Naive B cell (primary cell): Measurements from ENCODE around the gene TBC1D8. TPM values are rescaled to one million over a fixed set of nuclear protein-coding genes. Genes with fewer than 3 reads are reported as not detected.

Experiments used
- ATAC-seq, 2 donors: fragments of 150-1000 bp; cut with Tn5 transposase; 2 replicates each; pipeline ENCODE4 v1.10.0; 2021; ENCODE audit warnings: low read depth in 2 of 2, mild to moderate bottlenecking in 2 of 2, moderate library complexity in 2 of 2
- DNase-seq: peaks from one replicate; pipeline ENCODE4 v3.0.0; 2022
- H3K27ac Mint-ChIP-seq, 6 donors: one replicate each; pipeline ENCODE4 v1.8.0; 2020 to 2022; ENCODE audit warnings: mild to moderate bottlenecking in 6 of 6, mixed read lengths in 6 of 6, moderate library complexity in 5 of 6, inconsistent platforms in 2 of 6
- H3K27me3 Mint-ChIP-seq, 3 donors: one replicate each; pipeline ENCODE4 v1.8.0; 2021 to 2022; ENCODE audit warnings: mixed read lengths in 3 of 3, mild to moderate bottlenecking in 1 of 3
- H3K36me3 Mint-ChIP-seq, 2 donors: one replicate each; pipeline ENCODE4 v1.8.0; 2020 to 2022; ENCODE audit warnings: mixed read lengths in 2 of 2, inconsistent platforms in 1 of 2, mild to moderate bottlenecking in 1 of 2
- H3K4me1 Mint-ChIP-seq, 3 donors: one replicate each; pipeline ENCODE4 v1.8.0; 2020 to 2022; ENCODE audit warnings: mixed read lengths in 3 of 3, inconsistent platforms in 1 of 3, mild to moderate bottlenecking in 1 of 3, moderate library complexity in 1 of 3
- H3K4me3 Mint-ChIP-seq, 8 donors: one replicate each; pipeline ENCODE4 v1.8.0; 2020 to 2022; ENCODE audit warnings: mild to moderate bottlenecking in 8 of 8, mixed read lengths in 8 of 8, moderate library complexity in 8 of 8, inconsistent platforms in 2 of 8
- H3K9me3 Mint-ChIP-seq, 7 donors: one replicate each; pipeline ENCODE4 v1.8.0; 2020 to 2022; ENCODE audit warnings: mixed read lengths in 7 of 7, mild to moderate bottlenecking in 5 of 7, inconsistent platforms in 2 of 7, moderate library complexity in 1 of 7
- polyA plus RNA-seq, 6 donors: library from polyadenylated mRNA; unstranded; fragments of 300-500 nt; fragmentation: Illumina TruSeq; gene quantifications; one replicate each; pipeline ENCODE4 v1.2.3, GENCODE V29; 2021; ENCODE audit warnings: low read depth in 6 of 6

Gene TBC1D8
- polyA plus RNA-seq, 6 donors from 2014 or later, result 0.19 to 0.72 (median 0.23) TPM; not detected in 1

DNA sequence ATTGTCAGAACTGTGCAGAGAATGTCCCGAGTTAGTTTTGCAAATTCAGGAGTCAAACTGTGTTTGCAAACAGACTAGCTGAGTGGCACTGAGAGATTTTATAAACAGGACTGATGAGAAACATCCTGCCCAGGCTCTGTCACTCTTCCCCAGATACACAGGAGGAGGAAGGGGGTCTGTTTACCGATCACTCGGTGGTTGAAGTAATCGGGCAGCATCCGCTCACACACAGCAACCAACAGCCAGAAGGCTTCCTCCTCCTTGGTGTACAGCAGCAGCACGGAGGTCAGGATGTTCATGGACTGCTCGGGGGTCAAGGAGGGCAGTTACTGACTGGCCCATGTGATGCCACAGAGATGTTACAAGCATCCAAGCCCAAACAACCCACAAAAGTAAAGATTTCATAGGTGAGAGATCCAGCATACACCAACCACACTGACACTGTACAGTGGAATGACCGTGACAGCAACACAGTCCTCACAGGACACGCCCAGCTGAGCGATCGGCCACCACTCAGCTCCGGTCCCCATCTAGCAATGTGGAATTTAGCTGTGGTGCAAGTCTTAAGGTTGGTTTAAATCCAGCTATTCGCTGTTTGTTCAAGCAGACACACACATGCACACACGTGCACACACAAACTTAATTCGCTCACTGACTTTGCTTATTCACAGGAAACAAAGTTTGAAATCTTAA lies 119.0 kb downstream of the TBC1D8 start:
- Mint-ChIP-seq H3K27ac (no peak overlapping the region), H3K27me3 (peaks cover 0 to 7% (median 0%) of the 10 kb centered on the region in 3 donors), H3K4me1 (no peaks in the 10 kb centered on the region), H3K36me3 (no peaks in the 10 kb centered on the region), H3K4me3 (no peak overlapping the region), H3K9me3 (no peaks in the 10 kb centered on the region)
- ATAC-seq (no peak), DNase-seq (no peak)

DNA sequence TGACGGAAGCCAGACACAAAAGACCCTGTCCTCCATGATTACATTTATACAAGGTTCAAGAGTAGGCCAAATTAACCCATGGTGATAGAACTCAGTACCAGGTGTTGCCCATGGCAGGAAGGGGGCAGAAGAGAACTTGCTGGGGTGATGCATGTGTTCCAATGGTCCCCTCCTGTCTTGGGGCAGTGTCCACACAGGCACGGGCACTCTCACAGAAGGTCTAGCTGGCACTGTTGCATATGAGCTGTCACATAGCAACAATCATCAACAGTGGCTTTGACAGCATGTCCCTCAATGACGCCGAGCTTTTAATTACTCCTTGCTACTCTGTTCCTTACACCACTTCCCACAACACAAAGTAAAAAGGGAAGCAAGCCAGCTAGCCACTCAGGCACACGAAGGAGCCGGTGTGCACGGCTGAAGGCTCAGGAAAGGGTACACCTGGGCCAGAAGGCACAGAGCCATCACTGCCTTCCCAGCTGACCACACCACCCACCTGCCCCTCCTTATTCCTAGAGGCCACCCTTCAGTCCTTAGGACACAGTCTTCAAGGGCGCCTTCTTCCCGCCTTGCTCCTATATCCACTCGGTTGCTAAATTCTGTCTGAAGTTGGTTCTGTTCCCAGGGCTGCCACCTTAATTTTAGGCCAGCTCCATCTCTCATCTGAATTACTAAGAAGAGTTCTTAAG lies 120.2 kb downstream of the TBC1D8 start:
- ATAC-seq (no peak), DNase-seq (no peak)
- no peaks in the 10 kb centered on the region for H3K4me1 Mint-ChIP-seq
- H3K36me3 Mint-ChIP-seq, result no peaks in the 10 kb centered on the region
- no peak overlapping the region for H3K4me3 Mint-ChIP-seq
- no peaks in the 10 kb centered on the region for H3K9me3 Mint-ChIP-seq
- H3K27me3 Mint-ChIP-seq, result peaks cover 0 to 7% (median 0%) of the 10 kb centered on the region in 3 donors
- no peak overlapping the region for H3K27ac Mint-ChIP-seq

DNA sequence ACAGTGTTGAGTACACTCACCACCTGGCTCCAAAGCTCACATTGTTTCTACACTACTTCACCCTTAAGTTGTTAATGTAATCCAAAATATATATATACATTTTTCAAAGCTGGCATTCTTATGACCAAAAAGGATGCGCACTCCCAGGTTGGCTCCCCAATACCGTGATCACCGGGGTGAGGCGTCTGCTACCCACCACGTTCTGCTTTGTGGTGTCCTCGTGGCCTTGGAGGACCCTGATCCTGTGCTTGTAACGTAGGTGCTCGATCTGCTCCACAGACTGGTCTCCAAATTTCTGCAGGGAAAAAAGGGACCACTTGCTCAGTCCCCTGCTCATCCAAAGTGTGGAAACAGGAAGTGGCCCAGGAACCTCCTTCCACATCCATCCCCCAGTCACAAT lies 123.3 kb downstream of the TBC1D8 start:
- Mint-ChIP-seq H3K4me1 (no peaks in the 10 kb centered on the region), H3K27me3 (peaks cover 0 to 2% (median 0%) of the 10 kb centered on the region in 3 donors), H3K27ac (no peak overlapping the region)

DNA sequence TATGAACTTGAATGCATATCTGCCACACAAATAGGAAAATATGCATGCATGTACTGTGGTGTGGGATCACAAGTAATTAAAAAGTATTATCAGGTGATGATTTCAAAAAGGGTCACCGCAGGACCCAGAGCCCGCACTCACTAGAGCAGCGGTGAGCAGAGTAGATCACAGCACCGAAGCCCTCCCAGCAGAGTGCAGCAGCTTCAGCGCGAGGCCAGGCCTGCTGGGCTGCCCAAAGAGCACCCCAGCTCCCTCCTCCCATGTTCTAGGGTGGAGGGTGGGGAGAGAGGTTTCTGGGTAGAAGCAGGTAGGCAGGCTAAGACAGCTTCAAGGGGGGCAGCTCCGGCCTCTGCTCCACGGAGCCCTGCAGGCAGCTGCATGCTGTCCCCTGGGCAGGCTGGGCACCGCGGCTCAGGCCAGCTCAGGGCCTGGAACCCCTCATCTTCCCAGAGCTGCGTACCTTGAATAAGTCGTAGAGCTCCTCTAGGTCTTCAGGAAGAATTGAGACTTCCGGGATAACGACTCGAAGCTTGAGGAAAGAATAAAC lies 124.2 kb downstream of the TBC1D8 start:
- DNase-seq, result no peak
- no peaks in the 10 kb centered on the region for H3K4me1 Mint-ChIP-seq
- H3K9me3 Mint-ChIP-seq, result no peaks in the 10 kb centered on the region
- H3K36me3 Mint-ChIP-seq, result no peaks in the 10 kb centered on the region
- H3K27me3 Mint-ChIP-seq, result no peaks in the 10 kb centered on the region
- ATAC-seq, result no peak
- no peak overlapping the region for H3K4me3 Mint-ChIP-seq
- H3K27ac Mint-ChIP-seq, result peak overlapping the region in 1 of 6 donors; percentile 26

More for the DNA sequence above, 123.3 kb downstream of the TBC1D8 start:
- H3K4me3 Mint-ChIP-seq, result no peak overlapping the region
- no peak for ATAC-seq
- no peaks in the 10 kb centered on the region for H3K36me3 Mint-ChIP-seq
- no peaks in the 10 kb centered on the region for H3K9me3 Mint-ChIP-seq
- DNase-seq, result no peak

DNA sequence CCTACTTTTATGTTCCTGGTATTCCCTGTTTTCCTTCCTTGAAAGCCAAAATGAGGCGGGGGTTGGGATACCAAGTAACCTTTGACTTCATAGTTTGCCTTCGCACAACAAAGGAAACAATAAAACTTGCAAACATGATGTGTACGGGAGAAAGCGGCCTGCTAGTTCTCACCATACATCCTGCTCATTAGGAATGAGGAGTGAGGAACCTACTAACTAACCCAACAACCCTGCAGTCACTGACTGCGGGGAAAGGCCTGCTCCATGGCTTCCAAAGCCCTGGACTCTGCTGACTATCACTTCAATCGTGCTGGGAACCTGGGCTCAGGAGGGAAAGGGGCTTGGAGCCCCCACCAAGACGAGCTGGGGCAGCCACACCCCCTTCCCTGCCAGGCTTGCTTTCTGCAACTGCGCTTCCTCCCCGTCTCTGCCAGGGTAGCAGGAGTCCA lies 124.9 kb downstream of the TBC1D8 start:
- H3K4me1 Mint-ChIP-seq, result no peaks in the 10 kb centered on the region
- H3K27me3 Mint-ChIP-seq, result no peaks in the 10 kb centered on the region
- no peak overlapping the region for H3K4me3 Mint-ChIP-seq
- no peaks in the 10 kb centered on the region for H3K9me3 Mint-ChIP-seq
- H3K36me3 Mint-ChIP-seq, result no peaks in the 10 kb centered on the region
- ATAC-seq, result no peak
- peak overlapping the region in 2 of 6 donors; percentile 26 to 52 for H3K27ac Mint-ChIP-seq
- DNase-seq, result no peak

DNA sequence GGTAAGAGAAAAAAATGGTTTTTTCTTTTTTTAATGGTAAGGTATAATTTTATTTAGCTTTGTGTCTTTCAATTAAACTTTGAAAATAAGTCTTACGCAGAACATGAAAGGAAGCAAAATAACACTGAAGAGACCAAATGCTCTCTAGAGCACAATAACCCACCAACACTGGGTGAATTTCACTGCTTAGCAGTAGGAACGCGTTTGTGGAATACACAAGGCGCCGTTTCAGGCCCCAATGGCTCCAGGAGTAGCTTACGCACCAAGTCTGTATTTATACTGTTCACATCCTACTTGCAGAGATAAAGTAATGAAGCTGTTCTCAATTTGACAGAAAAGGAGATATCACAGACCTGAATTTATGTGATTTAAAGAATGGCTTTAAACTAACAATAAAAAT lies 125.6 kb downstream of the TBC1D8 start:
- Mint-ChIP-seq H3K4me1 (no peaks in the 10 kb centered on the region), H3K36me3 (peaks cover 0 to 3% of the 10 kb centered on the region in 2 donors), H3K9me3 (no peaks in the 10 kb centered on the region), H3K27me3 (no peaks in the 10 kb centered on the region), H3K27ac (no peak overlapping the region), H3K4me3 (no peak overlapping the region)
- DNase-seq (no peak), ATAC-seq (no peak)

DNA sequence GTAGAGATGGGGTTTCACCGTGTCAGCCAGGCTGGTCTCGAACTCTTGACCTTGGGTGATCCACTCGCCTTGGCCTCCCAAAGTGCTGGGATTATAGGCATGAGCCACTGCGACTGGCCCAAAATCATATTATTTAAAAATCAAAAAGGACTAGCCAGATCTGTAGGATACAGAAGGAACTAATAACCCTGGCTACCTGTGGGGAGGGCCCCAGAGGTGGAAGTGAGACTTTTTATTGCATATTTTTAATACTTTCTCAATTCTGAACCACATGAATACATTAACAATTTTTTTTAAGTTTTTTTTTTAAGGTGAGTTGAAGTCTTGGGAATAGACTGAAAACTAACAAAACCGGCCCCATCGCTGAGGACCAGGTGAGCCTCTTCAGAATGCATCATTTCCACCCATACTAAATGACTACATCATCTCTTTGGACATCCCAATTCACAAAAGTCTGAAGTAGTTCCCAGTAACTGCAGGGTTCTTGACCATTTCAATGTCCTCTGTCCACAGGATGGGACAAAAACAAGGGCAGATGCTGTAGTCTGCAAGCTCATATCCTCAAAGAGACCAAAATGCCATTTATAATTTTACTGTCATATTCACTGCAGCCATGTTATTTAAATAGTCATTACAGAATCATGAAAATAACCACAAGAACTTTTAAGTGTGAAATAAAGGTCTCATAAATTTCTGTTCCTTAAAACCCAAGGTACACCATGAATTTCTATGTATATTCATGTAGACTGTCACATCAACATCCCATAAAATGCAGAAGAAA lies 127.7 kb downstream of the TBC1D8 start:
- Mint-ChIP-seq H3K27me3 (no peaks in the 10 kb centered on the region), H3K4me1 (no peaks in the 10 kb centered on the region), H3K4me3 (no peak overlapping the region), H3K9me3 (no peaks in the 10 kb centered on the region), H3K36me3 (peaks cover 0 to 5% of the 10 kb centered on the region in 2 donors), H3K27ac (no peak overlapping the region)
- ATAC-seq (no peak), DNase-seq (no peak)

DNA sequence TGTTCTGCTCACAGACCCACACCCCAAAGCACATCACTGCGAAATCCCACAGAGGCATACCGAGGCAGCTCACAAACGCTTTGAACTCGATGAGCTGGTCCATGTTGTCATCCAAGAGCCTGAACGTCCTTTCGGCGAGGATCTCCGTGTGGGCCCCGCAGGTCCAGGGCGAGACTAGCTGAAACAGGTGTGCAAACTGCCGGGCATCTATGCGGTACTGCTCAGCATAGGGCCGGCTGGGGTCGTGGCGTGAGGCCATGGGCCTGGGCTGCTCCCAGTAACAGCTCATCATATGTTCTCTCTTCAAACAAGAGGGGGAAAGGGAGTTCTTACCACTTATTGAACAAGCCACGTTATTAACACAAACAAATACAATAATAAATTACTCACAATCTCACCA lies 129.0 kb downstream of the TBC1D8 start:
- no peak overlapping the region for H3K4me3 Mint-ChIP-seq
- ATAC-seq (no peak), DNase-seq (no peak)
- no peaks in the 10 kb centered on the region for H3K27me3 Mint-ChIP-seq
- H3K9me3 Mint-ChIP-seq, result no peaks in the 10 kb centered on the region
- H3K27ac Mint-ChIP-seq, result no peak overlapping the region
- H3K4me1 Mint-ChIP-seq, result no peaks in the 10 kb centered on the region
- peaks cover 0 to 5% of the 10 kb centered on the region in 2 donors for H3K36me3 Mint-ChIP-seq

DNA sequence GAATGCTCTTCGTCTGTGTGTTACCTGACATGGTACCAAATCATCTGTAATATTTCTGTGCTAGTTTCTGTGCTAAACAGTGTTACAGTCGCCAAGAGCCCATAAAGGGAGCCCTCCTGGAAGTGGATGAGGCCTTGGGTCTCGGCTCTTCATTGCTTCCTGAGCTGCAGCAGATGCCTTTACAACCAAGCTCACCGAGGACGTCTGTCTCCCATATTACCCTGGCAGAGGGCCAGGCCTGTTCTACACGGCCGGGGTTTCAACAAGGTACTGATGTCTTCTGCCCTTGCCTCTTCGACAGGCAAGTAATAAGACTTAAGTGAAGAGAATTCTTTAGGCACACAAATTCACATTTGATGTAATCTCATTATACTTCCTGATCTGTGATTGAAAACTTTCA lies 132.2 kb downstream of the TBC1D8 start:
- DNase-seq (no peak), ATAC-seq (no peak)
- Mint-ChIP-seq H3K4me3 (no peak overlapping the region), H3K27ac (no peak overlapping the region), H3K36me3 (peaks cover 0 to 5% of the 10 kb centered on the region in 2 donors), H3K4me1 (peaks cover 0 to 3% (median 0%) of the 10 kb centered on the region in 3 donors), H3K9me3 (no peaks in the 10 kb centered on the region), H3K27me3 (no peaks in the 10 kb centered on the region)

DNA sequence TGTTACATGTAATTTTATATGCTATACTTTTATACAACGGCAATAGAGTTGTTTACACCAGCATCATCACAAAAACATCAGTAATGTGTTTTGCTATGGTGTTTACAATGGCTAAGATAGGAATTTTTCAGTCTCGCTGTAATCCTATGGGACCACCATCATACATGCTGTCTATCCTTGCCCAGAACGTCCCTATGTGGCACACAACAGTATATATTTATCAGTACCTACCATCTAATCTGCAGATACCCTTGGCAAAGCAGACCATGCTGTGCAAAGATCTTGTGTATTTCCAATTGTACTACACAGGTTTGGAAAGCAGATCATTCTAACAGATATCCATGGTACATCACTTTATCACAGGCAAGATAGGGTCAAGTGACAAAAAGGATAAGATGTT lies 133.8 kb downstream of the TBC1D8 start:
- Mint-ChIP-seq H3K9me3 (no peaks in the 10 kb centered on the region), H3K4me1 (peaks cover 0 to 7% (median 0%) of the 10 kb centered on the region in 3 donors), H3K27me3 (no peaks in the 10 kb centered on the region), H3K36me3 (peaks cover 0 to 5% of the 10 kb centered on the region in 2 donors), H3K4me3 (no peak overlapping the region), H3K27ac (no peak overlapping the region)
- ATAC-seq (no peak), DNase-seq (no peak)

DNA sequence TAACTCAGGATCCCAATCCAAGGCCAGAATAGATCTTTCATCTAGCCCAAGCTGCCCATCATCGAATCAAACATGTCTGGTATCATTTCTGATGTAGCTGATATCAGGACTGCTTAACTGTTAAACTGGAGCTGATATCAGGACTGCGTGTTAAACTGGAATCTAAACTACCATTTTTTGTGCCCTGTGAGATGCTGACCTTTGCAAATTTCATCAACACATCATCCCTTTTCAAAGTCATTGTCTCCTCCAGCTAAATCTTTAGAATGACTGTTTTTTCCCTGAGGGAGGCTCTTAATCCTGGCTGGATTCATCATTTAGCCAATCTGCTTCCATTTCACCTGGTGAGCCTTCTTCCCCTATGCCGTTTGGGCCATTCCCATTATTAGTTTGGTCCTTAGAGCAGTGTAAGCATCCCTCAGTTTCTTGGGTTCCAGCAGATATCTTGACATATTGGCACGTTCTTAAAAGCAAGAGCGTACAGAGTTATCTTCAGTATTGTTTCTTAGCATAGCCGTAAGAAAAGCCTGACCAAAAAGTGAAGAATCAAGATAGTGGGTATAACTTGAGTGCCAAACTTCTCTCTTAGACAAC lies 136.8 kb downstream of the TBC1D8 start:
- no peak for DNase-seq
- H3K36me3 Mint-ChIP-seq, result no peaks in the 10 kb centered on the region
- H3K4me1 Mint-ChIP-seq, result peaks cover 4 to 7% (median 5%) of the 10 kb centered on the region in 3 donors
- no peak for ATAC-seq
- no peaks in the 10 kb centered on the region for H3K9me3 Mint-ChIP-seq
- H3K27me3 Mint-ChIP-seq, result no peaks in the 10 kb centered on the region
- no peak overlapping the region for H3K4me3 Mint-ChIP-seq
- no peak overlapping the region for H3K27ac Mint-ChIP-seq

DNA sequence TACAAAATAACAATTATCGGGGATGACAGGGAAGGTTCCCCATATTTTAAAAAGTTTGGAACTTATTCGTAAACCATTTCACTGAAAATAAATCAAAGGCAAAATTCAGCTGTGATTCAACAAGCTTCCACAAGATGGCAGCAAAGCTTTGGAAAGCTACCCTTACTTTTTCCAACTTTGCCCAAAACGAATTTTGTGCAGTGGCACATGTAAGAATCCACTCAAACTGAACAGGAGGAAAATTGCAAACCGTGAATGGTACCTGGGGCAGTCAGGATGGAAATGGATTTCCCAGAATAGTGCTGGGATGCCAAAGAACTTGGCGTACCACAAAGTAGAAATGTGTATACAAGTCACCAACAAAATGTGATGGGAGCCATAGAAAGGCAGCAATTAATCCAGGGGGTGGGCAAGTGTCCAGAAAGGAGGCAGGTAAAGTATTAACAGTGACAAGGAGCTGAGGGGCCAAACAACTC lies 138.4 kb downstream of the TBC1D8 start:
- Mint-ChIP-seq H3K4me3 (no peak overlapping the region), H3K36me3 (peaks cover 0 to 6% of the 10 kb centered on the region in 2 donors), H3K27ac (no peak overlapping the region), H3K27me3 (no peaks in the 10 kb centered on the region), H3K9me3 (no peaks in the 10 kb centered on the region), H3K4me1 (peaks cover 7 to 14% (median 11%) of the 10 kb centered on the region in 3 donors)
- DNase-seq (peak; percentile 15), ATAC-seq (no peak)
